CD4-positive, alpha-beta T cell treated with Interleukin-15 for 4 hours (primary cell): ENCODE results near the gene LYPD5.
"Not testable (repeated sequence)": the region's sequence is repeated elsewhere in the genome, so short reads cannot be mapped to it uniquely, and the experiment has no call there.

Source experiments
- DNase-seq: peaks from one replicate; pipeline ENCODE4 v3.0.0-alpha.2; 2020; ENCODE audit warnings: low spot score

LYPD5 gene

GRCh38 chr19:43802216-43802951 lies at the start of gene LYPD5:
Gene LYPD5, minus strand, starts transcription at chr19:43802447. Its CDS starts 67 bp downstream, at chr19:43802380.
- DNase-seq, result no peak

- no peak for DNase-seq
Measured at GRCh38 chr19:43848821-43849220, 46.6 kb upstream of the LYPD5 start.

GRCh38 chr19:43847884-43848283 lies 45.6 kb upstream of the LYPD5 start:
- DNase-seq, result no peak

- DNase-seq, result no peak
Measured at GRCh38 chr19:43847246-43847645, 45.0 kb upstream of the LYPD5 start.

GRCh38 chr19:43842007-43842406 lies 39.8 kb upstream of the LYPD5 start:
- no peak for DNase-seq

GRCh38 chr19:43839139-43839538 lies 36.9 kb upstream of the LYPD5 start:
- no peak for DNase-seq

DNA sequence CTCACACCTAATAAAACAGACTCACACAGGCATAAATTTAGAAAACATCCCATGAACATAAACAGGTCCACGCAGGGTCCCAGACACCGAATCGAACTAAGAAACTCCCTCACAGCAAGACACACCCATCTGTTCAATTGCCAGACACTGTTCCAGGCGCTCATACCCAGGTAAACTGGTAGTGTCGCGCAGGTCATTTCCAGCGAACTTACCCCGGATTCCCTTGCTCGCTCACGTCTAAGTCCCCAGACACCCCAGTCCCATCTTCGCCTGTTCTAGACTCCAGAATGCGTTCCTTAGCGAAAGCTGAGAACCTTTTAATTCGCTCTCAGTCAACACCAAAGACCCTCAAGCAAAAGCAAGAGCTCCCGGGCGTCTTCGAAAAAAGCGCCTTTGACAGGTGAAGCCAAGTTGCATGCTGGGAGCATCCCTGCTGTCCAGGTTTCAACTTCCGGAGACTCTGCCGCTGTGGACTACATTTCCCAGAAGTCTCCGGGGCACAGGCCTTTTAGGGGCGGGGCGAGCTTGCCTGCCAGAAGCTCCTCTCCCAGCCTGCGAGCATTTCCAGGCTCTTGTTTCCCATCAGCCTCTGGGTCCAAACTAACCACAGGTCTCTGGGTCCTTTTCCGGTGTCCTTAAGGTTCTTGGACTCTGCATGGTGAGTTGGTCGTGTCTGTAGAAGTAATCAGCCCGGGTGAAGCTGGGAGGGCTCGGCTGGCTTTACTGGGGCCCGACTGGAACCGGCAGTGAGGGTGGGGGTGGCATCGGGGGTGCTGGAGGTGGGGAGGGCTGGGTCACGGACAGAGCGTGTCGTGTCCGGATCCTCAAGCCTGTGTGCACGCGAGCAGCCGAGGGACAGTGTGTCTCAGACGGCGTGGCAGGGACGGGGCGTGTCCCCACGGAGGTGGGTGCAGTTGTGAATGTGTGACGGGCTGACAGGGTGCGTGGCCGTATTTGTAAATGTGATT lies 24.8 kb upstream of the LYPD5 start, which contains the start of gene ZNF283:
Gene ZNF283 (plus strand): TSS at position 535 of the 968 bp plus-strand sequence. CDS start 6,184 bp downstream, outside the sequence.
- DNase-seq, result peak; percentile 86

DNA sequence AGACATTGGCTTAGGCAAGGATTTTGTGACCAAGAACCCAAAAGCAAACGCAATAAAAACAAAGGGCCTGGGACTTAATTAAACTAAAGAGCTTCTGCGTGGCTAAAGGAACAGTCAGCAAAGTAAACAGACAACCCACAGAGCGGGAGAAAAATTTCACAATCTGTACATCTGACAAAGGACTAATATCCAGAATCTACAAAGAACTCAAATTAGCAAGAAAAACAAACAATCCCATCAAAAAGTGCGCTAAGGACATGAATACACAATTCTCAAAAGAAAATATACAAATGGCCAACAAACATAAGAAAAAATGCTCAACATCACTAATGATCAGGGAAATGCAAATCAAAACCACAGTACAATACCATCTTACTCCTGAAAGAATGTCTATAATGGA lies 22.3 kb upstream of the LYPD5 start:
- DNase-seq, result not testable (repeated sequence)

- DNase-seq, result not testable (repeated sequence)
Measured at GRCh38 chr19:43823856-43824255, 21.6 kb upstream of the LYPD5 start.

DNA sequence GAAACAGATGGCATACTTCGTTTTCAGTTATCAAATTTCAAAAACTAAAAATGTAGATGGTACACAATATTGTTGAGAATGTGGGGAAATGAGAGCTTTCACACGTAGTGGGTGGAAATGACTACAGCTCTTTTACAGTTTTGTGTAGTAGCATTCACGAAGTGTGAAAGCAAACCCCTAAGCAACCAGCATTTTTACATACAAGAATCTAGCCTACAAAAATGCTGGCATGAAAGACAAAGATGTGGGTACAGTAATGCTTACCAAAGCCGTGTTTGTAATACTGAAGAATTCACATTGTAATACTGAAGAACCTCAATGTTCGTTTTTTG lies 18.6 kb upstream of the LYPD5 start:
- no peak for DNase-seq

GRCh38 chr19:43820098-43820883 lies 18.0 kb upstream of the LYPD5 start:
- peak; percentile 17 for DNase-seq

DNA sequence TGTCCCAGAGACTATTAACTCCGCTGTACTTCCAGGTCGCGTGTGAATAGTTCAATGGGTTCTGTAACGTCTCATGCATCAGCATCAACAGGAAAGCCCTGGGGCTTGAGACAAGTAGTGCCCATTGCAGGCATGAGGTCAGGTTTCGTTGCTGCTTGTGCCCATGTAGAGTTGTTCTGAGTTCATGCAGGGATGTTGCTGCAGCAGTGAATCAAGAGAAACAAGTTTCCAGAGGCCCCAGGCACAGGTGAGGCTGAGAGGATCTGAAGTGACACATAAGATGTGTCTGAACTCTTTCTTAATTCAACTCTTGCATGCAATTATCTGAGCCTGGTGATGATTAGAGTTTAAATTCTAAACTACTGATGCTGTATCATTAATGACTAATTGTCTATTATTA lies 16.3 kb upstream of the LYPD5 start:
- DNase-seq, result no peak

- not testable (repeated sequence) for DNase-seq
Measured at GRCh38 chr19:43817454-43817853, 15.2 kb upstream of the LYPD5 start.

GRCh38 chr19:43814663-43815352 lies 12.6 kb upstream of the LYPD5 start:
- no peak for DNase-seq

DNA sequence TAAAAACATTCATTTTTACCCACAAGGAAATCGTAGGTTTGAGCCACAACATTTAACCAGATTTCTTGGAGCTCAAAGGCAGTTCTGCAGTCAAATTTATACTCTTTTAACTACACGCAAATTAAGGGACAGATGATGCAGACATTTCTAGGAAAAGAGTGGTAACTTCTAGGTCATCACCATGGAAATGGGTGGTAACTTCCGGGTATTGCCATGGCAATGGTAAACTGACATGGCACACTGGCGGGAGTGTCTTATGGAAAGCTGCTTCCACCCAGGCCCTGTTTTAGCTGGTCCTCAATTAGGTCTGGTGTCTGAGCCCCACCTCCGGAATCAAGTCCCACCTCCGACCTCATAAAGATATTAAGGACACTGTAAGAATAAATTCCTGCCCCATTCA lies 10.4 kb upstream of the LYPD5 start:
- peak; percentile 38 for DNase-seq

DNA sequence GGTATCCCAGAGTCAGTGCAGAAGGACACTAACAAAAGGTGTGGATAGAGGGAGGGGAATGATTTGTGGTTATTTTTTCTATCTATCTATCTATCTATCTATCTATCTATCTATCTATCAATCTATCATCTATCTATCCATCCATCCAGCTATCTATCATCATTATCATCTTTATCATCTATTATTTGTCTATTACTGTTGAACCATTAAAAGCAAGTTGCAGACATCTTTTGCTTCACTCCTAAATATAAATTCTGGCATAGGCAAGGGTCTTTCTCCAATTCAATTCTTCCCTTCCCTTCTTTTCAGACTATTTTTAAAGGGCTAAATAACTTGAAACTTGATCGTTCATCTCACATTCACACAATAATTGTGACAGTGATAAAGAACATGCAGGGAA lies 10.0 kb upstream of the LYPD5 start:
- no peak for DNase-seq

- no peak for DNase-seq
Measured at GRCh38 chr19:43811837-43812236, 9.6 kb upstream of the LYPD5 start.

GRCh38 chr19:43809762-43810696 lies 7.8 kb upstream of the LYPD5 start:
- DNase-seq, result peak; percentile 61

- DNase-seq, result no peak
Measured at GRCh38 chr19:43807651-43808050, 5.4 kb upstream of the LYPD5 start.

DNA sequence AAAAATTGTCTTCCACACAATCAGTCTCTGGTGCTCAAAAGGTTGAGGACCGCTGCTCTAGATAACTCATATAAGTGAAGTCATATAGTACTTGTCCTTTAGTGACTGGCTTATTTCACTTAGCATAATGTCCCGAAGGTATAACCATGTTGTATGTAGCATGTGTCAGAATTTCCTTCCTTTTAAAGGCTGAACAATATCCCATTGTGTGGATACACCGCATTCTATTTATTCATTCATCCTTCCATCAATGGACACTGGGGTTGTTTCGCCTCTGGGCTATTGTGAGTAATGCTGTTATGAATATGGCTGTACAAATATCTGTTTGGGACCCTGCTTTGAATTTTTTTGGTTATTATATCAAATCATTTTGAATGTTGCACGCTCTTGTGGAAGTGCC lies 4.6 kb upstream of the LYPD5 start:
- no peak for DNase-seq
